ENCODE data around the gene DENND1B.
"Not testable (repeated sequence)": the region's sequence is repeated elsewhere in the genome, so short reads cannot be mapped to it uniquely, and the experiment has no call there.

The DENND1B gene

DNA sequence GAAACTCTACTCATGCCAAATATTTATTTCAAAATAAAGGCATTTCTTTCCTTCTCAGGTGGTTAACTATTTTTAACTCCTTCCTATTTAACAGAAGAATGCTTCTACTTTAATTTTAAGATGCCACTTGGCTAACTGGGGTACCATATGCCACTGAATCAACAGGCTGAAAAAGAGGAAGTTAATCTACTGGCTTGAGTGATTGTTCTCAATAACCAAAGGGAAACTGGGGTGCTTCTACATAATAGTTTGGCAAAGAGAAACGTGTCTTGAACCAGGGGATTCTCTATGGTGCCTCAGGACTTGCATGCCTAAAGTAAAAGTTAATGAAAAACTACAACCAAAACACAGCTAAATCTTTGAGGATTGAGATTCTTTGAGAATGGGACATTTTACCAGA lies 142.6 kb downstream of the DENND1B start:
- DNase-seq (ENCODE audit: low read depth in 2 of 3, low spot score in 1 of 3) = no peak

DNA sequence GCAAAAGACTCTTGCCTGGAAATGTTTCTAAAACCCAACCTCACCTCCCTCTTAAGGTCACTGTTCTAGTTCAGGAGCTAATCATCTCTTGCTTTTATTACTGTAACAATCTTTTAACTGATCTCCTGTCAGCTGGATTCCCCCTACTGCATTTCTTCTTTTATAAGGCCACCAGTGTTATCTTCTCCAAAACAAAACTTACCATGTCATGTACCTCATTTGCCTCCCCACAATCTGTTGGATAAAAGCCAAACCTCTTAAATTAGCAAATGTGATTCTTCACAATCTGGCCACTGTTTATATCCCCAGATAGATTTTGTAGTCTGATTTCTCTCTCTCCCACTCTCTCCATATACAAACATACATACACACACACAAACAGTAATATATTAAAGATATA lies 143.3 kb downstream of the DENND1B start:
- DNase-seq (ENCODE audit: low read depth in 2 of 3, low spot score in 1 of 3) = no peak

DNA sequence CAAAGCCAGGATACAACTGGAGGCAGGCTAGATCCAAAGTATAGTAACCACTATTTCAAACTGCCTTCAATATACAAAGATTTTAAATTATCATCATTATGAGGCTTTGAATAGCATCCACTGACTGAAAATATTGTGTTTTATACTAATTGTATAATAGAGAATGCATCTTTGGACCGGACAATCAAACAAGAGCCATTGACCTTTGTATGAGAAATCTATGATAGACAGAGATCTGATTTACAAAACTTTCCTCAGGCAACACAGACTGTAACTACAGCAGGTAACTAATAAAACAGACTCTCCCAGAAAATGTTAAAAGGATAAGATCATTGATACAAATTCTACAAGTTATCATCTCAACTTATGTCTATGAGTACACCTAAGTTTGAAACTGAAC lies 152.9 kb downstream of the DENND1B start:
- DNase-seq (ENCODE audit: low read depth in 2 of 3, low spot score in 1 of 3) = no peak

DNA sequence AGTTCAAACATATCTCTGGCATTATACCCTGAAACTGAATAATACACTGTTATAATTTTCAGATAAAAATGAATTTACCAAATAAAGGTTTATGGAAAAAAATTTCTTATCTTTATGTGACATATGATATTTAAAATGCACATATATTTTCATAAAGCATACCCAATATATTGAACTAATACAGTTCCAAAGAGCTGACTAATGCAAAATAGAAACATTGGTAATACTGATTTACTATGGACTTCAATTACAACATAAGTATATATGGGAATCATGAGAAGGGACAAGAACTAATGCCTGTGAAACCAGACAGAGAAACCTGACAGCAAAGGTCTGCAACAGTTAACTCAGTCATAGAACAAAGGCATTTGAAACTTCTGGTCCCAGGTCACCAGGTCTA lies 153.5 kb downstream of the DENND1B start:
- DNase-seq (ENCODE audit: low read depth in 2 of 3, low spot score in 1 of 3) = no peak

DNA sequence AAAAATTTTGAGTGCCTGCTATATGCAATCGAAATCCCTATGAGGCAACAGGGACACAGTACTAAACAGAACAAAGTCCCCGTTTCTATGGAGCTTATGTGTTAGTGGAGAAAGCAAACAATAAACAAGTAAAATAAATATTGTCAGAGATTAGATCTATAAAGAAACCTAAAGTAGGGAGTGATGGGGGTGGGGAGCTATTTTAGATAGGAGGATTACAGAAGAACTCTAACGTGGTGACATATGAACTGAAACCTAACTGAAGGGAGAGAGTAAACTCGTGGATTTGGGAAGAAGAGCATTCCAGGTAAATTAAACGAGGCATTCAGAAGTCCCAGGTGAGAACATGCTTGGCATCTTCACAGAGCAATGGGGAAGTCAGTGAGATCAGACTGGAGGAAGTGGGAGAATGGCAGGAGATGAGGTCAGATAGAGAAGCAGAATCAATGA lies 154.5 kb downstream of the DENND1B start:
- DNase-seq (ENCODE audit: low read depth in 2 of 3, low spot score in 1 of 3) = no peak

DNA sequence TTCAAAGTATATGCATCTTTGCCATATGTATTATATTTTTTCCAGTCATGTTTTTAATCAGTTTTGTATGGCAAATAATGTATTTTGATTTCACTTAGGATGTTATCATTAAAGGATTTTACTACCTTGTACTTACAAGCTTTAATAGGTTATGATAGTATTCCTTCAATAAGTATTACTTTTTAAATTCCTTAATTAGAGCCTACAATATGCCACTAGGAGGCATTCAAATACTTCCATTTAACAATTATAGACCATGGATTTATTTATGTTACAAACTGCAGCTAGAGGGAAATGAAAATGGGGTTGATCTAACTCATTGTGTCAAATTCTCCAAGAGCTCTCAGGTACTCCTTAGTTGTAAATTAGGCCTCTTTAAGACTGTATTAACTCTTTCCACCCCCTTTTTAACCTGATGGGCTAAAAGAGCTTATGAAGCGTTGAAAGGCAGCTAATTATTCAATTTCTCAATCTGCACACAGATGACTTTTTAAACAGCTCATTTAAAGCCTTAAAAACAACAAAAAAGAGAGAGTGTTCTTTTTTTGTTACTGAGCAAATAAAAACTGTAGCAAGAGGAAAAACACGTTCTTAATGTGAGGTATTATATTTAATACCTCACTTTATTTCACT lies 156.2 kb downstream of the DENND1B start:
- no peak for DNase-seq (ENCODE audit: low read depth in 2 of 3, low spot score in 1 of 3)

DNA sequence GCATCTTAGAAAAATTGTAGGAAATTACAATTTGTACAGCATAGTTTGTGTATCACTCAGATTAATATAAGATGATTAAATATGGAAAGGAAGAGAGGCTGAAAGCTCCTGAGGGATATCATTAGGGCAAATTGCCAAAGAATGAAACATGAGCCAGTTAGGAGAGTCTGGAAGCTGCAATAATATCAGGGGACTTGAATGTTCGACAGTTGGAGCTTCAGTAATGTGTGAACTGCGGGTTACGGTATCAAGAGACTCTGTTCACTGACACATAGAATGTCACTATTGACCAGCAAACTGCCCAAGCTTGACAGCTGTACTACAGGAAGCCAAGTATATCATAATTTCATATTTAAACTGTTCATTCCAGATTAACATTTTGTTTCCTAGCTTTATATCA lies 157.2 kb downstream of the DENND1B start:
- DNase-seq (ENCODE audit: low read depth in 2 of 3, low spot score in 1 of 3) = no peak

DNA sequence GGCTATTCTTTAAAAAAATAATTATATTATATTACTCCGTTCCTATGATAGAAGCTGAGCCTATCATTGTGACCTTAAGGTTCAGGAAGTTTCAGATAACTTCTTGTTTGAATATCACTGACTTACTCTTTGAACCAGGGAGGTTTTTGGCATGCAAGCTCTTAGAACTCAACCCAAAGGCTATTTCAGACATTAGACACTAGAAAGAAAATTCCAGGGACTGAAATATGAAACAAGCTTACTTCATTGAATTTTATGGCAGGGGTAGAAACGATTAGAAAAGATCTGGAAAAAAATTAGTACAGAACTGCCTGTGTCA lies 159.6 kb downstream of the DENND1B start:
- DNase-seq (ENCODE audit: low read depth in 2 of 3, low spot score in 1 of 3) = no peak

DNA sequence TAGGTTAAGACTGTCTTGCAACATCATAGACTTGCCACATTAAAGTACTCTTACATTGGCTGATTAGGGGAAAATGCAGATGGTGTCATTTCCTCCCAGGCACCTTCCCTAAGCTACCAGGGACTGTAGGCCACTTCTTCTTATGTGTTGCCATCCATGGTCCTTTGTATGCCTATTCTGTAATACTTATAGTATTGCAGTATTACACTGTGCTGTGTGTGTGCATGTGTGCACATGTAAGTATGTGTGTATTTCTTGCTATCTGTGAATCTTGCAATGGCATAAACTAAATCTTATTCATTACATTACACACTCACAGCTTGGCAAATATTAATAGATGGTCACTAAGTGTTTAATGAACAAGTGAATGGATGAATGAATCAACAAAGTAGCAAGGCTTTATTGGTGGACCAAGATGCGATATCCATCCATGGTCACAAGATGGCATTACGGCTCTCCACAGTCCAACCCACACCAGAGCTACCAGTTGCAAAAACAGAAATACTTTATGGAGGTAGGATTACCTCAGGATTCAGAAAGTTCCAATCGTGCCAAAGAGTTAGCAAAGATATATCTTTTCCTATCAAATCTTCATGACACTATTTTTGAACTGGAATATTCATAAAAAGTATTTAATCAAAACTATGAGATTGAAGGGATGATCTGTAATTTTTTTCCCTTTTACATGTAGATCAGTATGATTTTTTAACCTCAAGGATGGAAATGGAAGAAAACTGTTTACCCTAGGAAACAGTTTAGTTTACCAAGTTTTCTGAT lies 160.2 kb downstream of the DENND1B start:
- DNase-seq (ENCODE audit: low read depth in 2 of 3, low spot score in 1 of 3) = peak in 2 of 3 donors; percentile 5 to 8

DNA sequence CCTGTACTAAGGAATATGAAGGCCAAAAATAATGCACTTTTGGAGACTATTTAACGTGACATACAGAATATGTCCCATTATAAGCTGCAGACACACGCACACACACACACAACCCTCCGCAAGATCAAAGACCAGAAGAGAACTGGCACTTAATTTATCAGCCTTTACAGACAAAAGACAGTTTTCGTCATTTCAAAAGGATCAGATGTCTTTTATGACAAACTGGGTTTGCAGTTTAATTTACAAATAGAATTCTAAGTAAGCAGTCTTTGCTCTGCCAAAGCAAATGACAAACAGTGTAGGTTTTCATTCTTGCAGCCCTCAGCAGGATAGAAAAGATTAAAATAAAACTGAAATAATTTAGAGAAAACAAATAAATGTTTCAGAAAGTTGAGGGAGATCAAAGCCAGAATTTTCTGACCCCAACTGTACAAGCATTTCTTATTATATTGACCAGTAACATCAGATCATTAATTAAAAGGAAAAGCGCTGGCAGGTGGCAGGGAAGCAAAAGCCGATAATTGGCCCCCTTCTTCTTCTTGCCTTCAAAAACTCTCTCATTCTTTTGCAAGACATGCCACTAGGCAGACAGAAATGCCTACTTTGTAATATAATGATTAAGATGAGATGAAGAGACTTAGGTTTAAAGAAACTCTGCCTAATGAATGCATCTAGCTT lies 169.0 kb downstream of the DENND1B start:
- DNase-seq (ENCODE audit: low read depth in 2 of 3, low spot score in 1 of 3) = no peak

DNA sequence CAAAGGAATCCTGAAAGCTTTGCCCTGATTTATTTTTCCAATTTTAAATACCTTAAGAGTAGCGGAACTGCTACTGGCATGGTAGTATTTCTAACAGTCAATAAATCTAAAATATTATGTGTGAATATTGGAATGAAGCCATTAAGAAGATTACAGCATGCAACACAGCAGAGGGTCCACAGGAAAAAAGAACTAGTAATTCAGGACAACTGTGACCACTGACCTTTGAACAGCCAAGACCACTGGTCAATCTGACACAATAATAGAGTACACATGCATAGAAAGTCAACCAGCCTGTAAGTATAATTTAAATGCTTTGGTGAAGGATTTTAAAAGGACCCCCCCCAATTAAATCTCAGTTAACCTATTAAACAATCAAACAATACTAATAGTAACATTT lies 171.0 kb downstream of the DENND1B start:
- DNase-seq (ENCODE audit: low read depth in 2 of 3, low spot score in 1 of 3) = no peak

DNA sequence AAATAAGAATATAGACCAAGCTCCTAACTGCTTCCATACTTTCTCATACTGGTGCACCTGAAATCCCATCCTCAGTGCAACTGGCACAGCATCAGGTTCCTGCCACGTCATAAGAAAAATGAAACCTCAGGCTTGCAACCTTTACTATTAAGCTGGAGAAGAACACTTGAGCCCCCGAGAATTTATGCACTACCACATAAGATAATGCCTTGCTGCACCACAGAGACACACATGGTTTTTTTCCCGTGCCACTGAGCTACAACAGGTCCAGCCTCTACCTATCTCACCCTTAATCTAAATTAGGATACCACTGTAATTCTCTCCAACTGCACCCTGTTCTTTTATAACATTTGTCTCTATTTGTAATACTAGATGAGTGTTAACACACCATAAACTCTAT lies 174.5 kb downstream of the DENND1B start:
- no peak for DNase-seq (ENCODE audit: low read depth in 2 of 3, low spot score in 1 of 3)

DNA sequence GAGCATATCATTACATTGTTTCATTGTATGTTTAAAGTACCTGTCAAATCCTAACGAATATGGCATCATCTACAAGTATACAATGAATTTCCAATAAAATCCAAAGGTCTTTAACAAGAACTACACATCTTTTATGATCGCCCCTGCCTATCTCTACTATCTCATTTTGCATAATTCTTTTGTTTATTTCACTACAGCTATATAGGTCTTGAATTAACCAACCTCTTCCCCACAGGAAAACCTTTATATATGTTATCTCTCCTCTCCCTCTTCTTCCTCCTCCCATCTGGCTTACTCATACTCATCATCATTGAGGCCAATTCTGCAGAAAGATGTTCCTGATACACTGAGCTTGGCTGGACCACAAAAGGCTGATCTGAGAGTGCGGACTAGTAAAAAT lies 175.5 kb downstream of the DENND1B start:
- DNase-seq (ENCODE audit: low read depth in 2 of 3, low spot score in 1 of 3) = no peak

DNA sequence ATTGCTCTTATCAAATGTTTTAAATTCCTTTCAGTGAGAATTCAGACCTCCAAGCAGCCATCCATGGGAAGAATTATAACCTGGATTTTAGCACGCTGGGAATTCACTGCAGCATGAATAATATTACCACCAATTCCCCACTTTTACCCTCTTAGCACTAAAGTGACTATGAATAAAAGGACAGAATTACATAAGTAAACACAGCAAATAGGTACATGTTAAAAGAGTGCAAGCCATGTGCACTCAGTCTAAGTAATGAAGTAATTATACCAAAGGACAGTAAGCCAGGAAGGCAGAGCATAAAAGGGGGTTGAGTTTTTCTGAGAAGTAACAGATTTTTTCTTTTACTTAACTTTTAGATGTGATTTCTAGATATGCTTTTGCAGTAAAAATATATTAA lies 176.3 kb downstream of the DENND1B start:
- no peak for DNase-seq (ENCODE audit: low read depth in 2 of 3, low spot score in 1 of 3)

DNA sequence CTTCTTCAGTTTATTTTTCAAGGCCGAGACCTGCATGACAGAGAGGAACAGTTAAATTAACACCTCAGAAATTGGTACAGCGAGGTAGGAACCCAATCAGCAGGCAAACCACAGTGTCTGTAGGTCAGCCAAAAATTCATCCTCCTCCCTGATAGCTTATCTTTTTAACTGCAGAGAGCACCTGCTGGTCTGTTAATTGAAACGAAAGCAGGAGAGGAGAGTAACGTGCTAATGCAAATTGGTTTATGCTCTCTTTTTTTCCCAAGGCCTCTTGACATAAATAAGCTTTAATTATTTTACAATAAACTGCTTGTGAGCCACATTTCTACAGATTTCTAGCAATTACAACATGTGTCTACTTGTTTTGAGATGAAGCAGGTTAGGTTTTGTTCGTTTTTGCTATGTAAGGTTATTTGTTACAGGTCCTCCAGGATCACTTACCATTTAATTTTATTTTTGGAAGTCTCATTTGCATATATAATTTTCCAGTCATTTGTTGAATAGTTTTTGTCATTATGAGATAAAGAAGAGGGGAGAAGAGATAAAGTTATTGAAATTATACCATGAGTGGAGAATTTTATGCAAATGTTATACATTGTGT lies 179.9 kb downstream of the DENND1B start:
- DNase-seq (ENCODE audit: low read depth in 2 of 3, low spot score in 1 of 3) = no peak

DNA sequence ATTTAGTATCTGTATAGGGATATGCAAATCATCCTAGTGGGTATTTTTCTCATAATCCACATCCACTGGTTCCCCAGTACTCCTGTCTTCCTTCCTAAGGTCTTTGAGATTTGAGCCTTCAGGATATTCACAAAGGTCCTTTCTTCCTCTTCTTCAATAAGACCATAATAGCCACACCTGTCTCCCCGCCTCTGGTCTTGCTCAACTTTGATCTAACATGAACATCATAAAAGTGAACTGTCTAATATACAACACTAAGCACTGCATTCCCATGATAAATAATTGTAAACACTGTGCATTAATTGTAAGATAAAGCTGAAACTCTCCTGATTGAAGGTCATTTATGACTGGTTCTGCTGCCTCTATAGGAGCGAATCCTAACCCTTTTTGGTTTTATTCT lies 184.6 kb downstream of the DENND1B start:
- DNase-seq (ENCODE audit: low read depth in 2 of 3, low spot score in 1 of 3) = no peak

DNA sequence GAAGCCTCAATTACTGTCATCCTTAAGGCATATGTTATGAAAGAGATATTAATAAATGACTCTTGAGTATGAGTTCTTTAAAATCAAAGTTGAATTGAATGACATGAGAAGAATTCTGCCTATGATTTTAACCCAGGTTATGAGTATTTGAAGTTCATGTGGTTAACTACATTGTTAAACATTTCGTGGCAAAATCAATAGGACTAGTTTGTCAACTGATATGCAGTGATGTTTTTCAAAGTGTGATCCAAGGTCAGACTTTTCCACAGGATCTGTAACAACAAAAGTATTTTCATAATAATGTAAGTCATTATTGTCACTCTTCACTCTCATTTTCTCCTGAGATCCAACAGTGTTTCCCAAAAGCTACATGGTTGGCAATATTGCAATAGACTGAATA lies 189.5 kb downstream of the DENND1B start:
- no peak for DNase-seq (ENCODE audit: low read depth in 2 of 3, low spot score in 1 of 3)

DNA sequence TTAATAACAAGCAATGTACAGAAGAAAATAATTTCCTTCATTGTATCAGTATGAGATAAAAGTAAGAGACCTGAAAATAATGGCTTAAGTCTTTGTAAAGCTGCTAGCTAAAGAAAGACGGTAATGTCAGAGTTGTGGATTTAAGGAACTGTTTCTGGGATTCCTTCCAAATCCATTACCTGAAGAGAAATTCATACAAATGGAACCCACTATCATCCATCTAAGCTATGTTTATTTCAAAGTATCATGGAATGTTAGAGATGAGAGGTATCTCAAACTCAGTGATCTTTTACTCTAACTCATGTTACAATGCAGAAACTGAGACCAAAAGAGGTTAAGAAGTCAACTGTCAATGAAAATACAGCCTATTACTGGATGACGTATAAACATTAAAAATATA lies 197.7 kb downstream of the DENND1B start:
- DNase-seq (ENCODE audit: low read depth in 2 of 3, low spot score in 1 of 3) = no peak

DNA sequence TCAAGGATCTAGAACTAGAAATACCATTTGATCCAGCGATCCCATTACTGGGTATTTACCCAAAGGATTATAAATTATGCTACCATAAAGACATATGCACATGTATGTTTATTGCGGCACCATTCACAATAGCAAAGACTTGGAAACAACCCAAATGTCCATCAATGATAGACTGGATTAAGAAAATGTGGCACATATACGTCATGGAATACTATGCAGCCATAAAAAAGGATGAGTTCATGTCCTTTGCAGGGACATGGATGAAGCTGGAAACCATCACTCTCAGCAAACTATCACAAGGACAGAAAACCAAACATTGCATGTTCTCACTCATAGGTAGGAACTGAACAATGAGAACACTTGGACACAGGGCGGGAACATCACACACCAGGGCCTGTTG lies 199.7 kb downstream of the DENND1B start:
- not testable (repeated sequence) for DNase-seq (ENCODE audit: low read depth in 2 of 3, low spot score in 1 of 3)

DNA sequence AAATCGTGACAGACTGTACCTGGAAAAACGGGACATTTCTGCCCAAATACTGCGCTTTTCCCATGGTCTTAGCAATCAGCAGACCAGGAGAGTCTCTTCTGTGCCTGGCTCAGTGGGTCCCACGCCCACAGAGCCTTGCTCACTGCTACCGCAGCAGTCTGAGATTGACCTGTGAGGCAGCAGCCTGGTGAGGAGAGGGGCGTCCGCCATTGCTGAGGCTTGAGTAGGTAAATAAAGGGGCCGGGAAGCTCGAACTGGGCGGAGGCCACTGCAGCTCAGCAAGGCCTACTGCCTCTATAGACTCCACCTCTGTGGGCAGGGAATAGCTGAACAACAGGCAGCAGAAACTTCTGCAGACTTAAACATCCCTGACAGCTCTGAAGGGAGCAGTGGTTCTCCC lies 203.1 kb downstream of the DENND1B start:
- DNase-seq (ENCODE audit: low read depth in 2 of 3, low spot score in 1 of 3) = no peak

DNA sequence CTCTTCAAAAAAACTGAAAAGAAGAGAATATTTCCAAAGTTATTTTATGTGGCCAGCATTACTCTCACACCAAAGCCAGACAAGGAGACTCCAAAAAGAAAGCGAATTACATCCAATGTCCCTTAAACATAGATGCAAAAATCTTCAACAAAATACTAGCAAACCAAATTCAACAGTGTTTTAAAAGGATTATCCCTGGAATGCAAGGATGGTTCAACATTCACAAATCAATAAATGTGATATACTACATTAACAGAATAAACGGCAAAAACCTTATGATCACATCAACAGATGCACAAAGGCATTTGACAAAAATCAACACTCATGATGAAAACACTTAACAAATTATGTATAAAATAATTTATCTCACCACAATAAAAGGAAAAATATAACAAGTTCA lies 207.8 kb downstream of the DENND1B start:
- DNase-seq (ENCODE audit: low read depth in 2 of 3, low spot score in 1 of 3) = no peak

DNA sequence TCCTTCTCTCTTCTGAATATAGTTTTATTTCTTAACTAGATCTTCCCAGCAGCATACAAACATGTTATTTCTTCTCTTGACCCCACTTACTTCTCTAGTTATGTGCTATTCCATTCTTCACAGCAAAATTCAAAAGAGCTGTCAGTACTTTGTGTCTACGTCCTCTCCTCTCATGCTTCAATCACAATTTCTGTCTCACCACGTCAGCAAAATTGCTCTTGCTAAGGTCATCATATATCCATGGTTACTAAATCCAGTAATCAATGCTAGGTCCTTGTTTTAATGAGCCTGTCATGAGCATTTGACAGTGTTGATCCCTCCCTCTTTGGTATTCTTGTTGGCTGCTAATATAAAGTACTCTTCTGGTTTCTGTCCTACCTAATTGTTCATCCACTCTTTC lies 214.2 kb downstream of the DENND1B start:
- no peak for DNase-seq (ENCODE audit: low read depth in 2 of 3, low spot score in 1 of 3)
